SU-DHL-6 (cell line): ENCODE data around the gene GNPTG.

Experiments
- CTCF ChIP-seq: fragments of 200-600 bp; sonication (generic); IDR thresholded peaks from one replicate; pipeline ENCODE4 v1.5.1; 2017; ENCODE audit warnings: antibody characterized with exemption, mild to moderate bottlenecking, low read length, moderate library complexity; ENCODE audit not compliant: insufficient read depth, poor library complexity, severe bottlenecking
- EZH2phosphoT487 ChIP-seq: fragments of 200-600 bp; sonication (generic), shearing (Covaris generic); conservative IDR thresholded peaks from 2 replicates; pipeline ENCODE4 v1.6.1; 2018; ENCODE audit warnings: mild to moderate bottlenecking, antibody characterized with exemption, low read length, moderate library complexity, mixed read lengths

- TF ChIP-seq CTCF (no peak), EZH2phosphoT487 (no peak)
Measured at GRCh38 chr16:1337486-1337885, 14.2 kb upstream of the GNPTG start.
